Calu3 (cell line): Measurements from ENCODE around the gene TNPO3. TPM values are rescaled to one million over a fixed set of nuclear protein-coding genes. Genes with fewer than 3 reads are reported as not detected.
A peak's percentile ranks its signal among the peaks of the same experiment; 100 is the strongest.

Source experiments
- BruUV-seq: library from RNA; stranded (reverse); fragments of 400-500 nt; replicated peaks from 2 replicates; lab custom pipeline; 2021; lab: Mats Ljungman, UMichigan
- CTCF ChIA-PET: fragments of 300-600 bp; sonication (Branson Sonifier 250); formaldehyde crosslinking; loops from one replicate; lab custom pipeline; 2022; ENCODE audit warnings: antibody characterized with exemption; lab: Charles Lee
- DNase-seq: peaks from one replicate; pipeline ENCODE4 v3.0.0; 2022
- H3K27ac Mint-ChIP-seq: one replicate; pipeline ENCODE4 v1.8.0; 2022; ENCODE audit warnings: mixed read lengths; ENCODE audit not compliant: unreplicated experiment
- H3K27me3 Mint-ChIP-seq: one replicate; pipeline ENCODE4 v1.8.0; 2022; ENCODE audit warnings: mixed read lengths; ENCODE audit not compliant: unreplicated experiment
- H3K36me3 Mint-ChIP-seq: one replicate; pipeline ENCODE4 v1.8.0; 2022; ENCODE audit warnings: mild to moderate bottlenecking, moderate library complexity, mixed read lengths; ENCODE audit not compliant: insufficient read depth, unreplicated experiment
- H3K4me1 Mint-ChIP-seq: one replicate; pipeline ENCODE4 v1.8.0; 2022; ENCODE audit warnings: mild to moderate bottlenecking, low read depth, mixed read lengths; ENCODE audit not compliant: unreplicated experiment
- H3K4me3 Mint-ChIP-seq: one replicate; pipeline ENCODE4 v1.8.0; 2022; ENCODE audit warnings: mild to moderate bottlenecking, low read depth, moderate library complexity, mixed read lengths; ENCODE audit not compliant: unreplicated experiment
- H3K9me3 Mint-ChIP-seq: one replicate; pipeline ENCODE4 v1.8.0; 2022; ENCODE audit warnings: low read depth, mixed read lengths; ENCODE audit not compliant: unreplicated experiment
- CTCF ChIP-seq: fragments of 200-600 bp; IDR thresholded peaks from one replicate; pipeline ENCODE4 v1.8.0; 2022; ENCODE audit warnings: antibody characterized with exemption; ENCODE audit not compliant: unreplicated experiment
- intact Hi-C: fragments of 100-400 bp; cut with micrococcal nuclease; formaldehyde crosslinking; loops from one replicate; pipeline ENCODE4 v1.10.0; 2022; ENCODE audit not compliant: unreplicated experiment
- total RNA-seq: library from RNA; stranded (reverse); gene quantifications from 2 replicates; pipeline ENCODE4 v1.2.3, GENCODE V29; 2022

The TNPO3 gene
- total RNA-seq, 1 experiment from 2014 or later = 47.1 TPM

GRCh38 chr7:128936798-128937197 lies 118.1 kb downstream of the TNPO3 start:
- DNase-seq = no peak
- peaks cover 17% of the 10 kb centered on the region for H3K4me1 Mint-ChIP-seq
- H3K27me3 Mint-ChIP-seq = no peaks in the 10 kb centered on the region
- intact Hi-C loops = no loop called here
- no peaks in the 10 kb centered on the region for H3K9me3 Mint-ChIP-seq
- peak overlapping the region; percentile 81 for H3K4me3 Mint-ChIP-seq
- no peak for TF ChIP-seq CTCF
- no TSS peak for BruUV-seq
- H3K36me3 Mint-ChIP-seq = peaks cover 18% of the 10 kb centered on the region
- H3K27ac Mint-ChIP-seq = no peak overlapping the region
- CTCF ChIA-PET = no interaction called here

- Mint-ChIP-seq H3K27me3 (no peaks in the 10 kb centered on the region), H3K36me3 (peaks cover 18% of the 10 kb centered on the region), H3K4me1 (peaks cover 17% of the 10 kb centered on the region), H3K4me3 (no peak overlapping the region), H3K9me3 (no peaks in the 10 kb centered on the region), H3K27ac (no peak overlapping the region)
- BruUV-seq = no TSS peak
- DNase-seq = no peak
- intact Hi-C loops = no loop called here
- CTCF ChIA-PET = no interaction called here
- no peak for TF ChIP-seq CTCF
These were observed 119.6 kb downstream of the TNPO3 start for GRCh38 chr7:128935342-128935730.

DNA sequence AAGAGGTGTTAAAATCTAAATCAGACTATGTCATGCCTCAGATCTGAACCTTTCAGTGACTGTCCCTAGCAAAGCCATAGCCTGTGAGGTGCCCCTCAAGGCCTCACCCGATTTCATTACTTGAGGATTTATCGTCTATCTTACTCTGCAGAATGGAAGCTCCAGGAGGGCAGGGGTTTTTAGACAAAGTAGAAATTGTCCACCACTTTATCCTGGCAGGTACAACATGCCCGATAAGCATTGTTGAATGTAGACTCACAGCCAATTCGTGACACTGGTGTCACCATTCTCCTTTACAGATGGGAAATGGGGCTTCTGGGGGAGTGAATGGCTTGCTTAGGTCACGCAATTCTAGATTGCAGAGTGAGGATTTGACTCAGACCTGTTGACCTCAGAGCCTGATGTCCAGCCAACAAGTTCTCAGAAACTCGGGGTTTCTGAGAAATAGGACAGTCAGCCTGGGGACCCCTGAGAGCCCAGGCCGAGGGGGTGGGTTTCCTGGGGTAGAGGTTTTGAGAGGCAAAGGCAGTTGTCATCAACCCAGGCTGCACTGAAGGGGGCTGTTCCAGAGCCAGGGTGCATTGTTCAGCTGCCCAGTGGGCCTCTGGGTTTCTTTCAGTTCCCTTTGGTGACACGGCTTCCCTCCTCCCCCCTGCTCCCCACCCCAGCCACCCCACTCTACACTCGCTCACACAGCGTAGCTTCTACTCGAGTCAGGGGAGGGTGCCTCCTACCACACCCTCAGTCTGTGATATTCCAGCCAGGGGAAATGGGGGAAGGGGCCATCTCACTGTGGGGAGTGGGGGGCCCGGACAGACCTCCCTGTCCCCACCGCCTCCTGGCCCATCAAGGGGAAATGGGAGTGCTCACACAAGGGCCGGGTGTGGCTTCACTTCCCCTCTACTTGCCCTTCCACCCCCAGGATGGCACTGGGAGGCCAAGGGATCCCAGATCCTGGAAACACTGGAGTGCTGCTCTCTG lies 120.3 kb downstream of the TNPO3 start:
- no peak overlapping the region for H3K4me3 Mint-ChIP-seq
- no peak overlapping the region for H3K27ac Mint-ChIP-seq
- no peak for TF ChIP-seq CTCF
- intact Hi-C loops = no loop called here
- H3K4me1 Mint-ChIP-seq = peaks cover 17% of the 10 kb centered on the region
- no TSS peak for BruUV-seq
- H3K9me3 Mint-ChIP-seq = no peaks in the 10 kb centered on the region
- no peaks in the 10 kb centered on the region for H3K27me3 Mint-ChIP-seq
- no peak for DNase-seq
- H3K36me3 Mint-ChIP-seq = peaks cover 18% of the 10 kb centered on the region
- CTCF ChIA-PET = no interaction called here

DNA sequence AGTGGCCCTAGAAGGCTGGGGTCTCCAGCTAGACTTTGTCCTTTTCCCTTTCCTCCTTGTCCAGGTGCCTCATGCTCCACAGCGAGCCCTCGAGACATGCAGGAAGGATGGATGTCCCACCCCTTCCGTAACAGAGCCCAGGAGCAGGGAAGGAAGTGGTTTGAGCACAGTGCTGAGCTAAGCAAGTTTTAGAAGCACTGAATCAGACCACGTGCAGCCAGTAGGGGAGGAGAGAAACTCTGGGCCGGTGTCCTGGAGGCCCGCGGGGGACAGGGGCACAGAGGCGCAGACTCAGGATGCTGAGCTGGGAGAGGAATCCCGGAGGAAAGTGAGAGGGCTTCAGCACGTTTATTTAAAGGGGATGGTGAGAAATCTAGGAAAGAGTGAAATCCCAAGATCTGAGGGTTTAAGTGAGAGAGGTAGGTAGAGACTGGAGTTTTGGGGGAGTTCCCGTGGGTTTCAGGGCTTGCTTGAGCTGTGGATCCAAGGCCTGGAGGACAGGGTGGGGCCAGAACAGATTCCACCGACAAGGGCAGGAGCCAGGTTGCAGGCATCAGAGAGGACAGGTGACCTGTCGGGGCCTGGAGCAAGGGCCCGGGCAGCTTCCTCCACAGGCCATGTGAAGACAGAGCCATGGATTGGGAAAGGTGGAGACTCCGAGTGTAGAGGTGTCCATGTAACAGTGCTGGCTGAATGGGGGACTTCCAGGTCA lies 121.6 kb downstream of the TNPO3 start:
- CTCF ChIA-PET = interaction anchor here (0.5 to 0.9 kb wide), 2 partner anchors 9 to 149 kb away, joined by 3 to 7 read pairs; no protein-coding TSS in a partner anchor
- no peaks in the 10 kb centered on the region for H3K9me3 Mint-ChIP-seq
- intact Hi-C loops = no loop called here
- H3K27ac Mint-ChIP-seq = no peak overlapping the region
- peaks cover 11% of the 10 kb centered on the region for H3K4me1 Mint-ChIP-seq
- no peak for DNase-seq
- no TSS peak for BruUV-seq
- no peak for TF ChIP-seq CTCF
- H3K4me3 Mint-ChIP-seq = no peak overlapping the region
- H3K36me3 Mint-ChIP-seq = peaks cover 12% of the 10 kb centered on the region
- H3K27me3 Mint-ChIP-seq = no peaks in the 10 kb centered on the region
